GM04503 (cell line): ENCODE results near the gene PHOSPHO2.

Experiments used
- DNase-seq: peaks from one replicate; pipeline ENCODE4 v3.0.0-alpha.2; 2012; ENCODE audit warnings: low read depth

PHOSPHO2 gene

DNA sequence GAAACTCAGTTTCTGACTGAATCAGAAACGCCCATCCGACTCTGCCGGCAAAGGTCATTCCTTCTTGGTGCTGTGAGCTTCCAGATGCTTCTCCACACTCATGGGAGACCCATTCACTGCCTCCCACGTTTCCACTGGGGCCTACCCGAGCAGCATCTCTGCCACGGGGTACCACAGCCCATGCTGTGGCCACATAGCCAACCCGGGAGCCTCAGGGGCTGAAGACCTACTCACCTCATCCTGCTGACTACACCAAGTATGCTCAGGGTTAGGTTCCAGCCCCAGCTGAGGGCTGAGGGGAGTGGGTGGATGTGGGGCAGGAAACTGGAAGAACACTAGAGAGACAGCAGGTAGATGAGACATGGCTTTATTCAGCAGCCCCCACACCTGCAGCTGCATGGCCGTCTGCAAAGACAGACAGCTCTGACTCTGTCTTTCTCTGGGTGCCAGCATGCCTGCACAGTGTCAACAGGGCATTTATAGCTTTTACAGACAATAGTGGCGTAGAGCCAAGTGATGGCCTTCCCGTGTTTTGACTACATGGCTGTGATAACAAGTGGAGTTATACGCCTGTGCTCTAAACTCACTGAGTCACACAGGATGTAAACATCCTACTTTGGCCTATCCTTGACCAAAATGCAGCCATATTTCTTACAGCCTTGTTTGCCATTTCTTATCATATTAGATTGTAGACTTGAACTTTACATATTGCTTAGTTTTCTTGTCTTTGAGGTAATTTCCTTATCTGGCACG, 22.8 kb downstream of the PHOSPHO2 start:
- no peak for DNase-seq

DNA sequence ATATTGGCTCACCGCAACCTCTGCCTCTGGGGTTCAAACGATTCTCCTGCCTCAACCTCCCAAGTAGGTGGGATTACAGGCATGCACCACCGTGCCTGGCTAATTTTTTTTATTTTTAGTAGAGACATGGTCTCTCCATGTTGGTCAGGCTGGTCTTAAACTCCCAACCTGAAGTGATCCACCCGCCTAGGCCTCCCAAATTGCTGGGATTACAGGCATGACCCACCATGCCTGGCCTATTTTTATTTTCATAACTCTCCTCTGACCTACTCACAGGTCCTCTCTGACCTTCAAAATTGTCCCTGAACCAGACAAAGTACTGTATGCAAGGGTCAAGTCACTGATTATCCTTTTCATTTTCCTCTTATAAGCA, 23.4 kb downstream of the PHOSPHO2 start:
- no peak for DNase-seq

DNA sequence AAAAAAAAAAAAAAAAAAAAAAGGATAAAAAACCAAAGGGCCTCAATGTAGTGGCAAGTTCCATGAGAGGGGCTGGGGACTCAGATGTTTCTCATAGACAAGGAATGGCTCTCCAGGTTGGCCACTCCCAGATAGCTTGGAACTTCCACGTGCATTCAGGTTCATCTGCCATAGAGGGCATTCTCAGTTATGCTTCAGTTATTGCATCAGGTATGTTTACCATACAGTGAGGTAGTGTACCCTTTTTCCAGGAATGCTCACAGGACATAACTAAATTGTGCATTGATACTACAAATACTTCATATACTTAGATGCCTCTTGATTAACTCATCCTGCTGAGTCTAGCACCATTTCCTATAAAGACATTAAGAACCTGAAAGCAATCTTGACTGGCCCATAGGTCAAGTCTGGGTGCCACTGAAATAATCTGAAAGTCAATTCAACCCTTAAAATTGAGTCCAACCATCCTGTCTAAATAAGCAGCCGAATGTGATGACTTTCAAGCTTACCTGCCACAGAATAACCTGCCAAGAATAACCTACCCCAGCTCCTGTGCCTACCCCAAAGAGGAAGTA, 24.7 kb downstream of the PHOSPHO2 start:
- DNase-seq = no peak

DNA sequence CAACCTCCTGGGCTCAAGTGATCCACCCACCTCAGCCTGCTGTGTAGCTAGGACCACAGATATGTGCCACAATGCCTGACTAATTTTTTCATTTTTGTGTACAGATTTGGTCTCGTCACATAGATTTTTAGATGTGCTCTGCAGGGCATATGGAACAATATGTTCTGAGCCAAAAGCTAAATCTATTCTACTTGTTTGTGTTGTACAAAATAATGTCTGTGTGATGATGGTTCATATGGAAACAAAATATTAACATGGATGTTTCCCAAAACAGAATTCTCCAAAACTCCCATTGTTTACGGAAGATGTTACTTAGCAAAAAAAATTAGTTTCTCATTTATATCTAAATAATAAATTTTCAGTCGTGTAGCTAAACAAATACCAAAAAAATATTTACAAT, 26.7 kb downstream of the PHOSPHO2 start:
- DNase-seq = no peak

DNA sequence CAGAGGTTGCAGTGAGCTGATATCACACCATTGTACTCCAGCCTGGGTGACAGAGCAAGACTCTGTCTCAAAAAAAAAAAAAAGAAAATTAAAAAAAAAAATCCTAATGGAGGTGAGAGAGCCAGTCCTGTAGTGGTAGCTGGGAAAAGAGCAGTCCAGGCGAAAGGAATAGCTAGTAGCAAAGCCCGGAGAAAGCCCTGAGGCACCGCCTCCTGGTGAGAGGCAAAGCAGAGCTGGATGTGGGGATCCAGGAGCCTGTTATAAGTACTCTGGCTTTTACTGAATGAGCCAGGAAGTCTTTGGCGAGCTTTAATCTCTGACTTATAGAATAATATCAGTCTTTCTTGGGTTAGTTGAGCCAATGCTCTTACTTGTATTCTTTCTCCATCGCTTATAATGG, 32.8 kb downstream of the PHOSPHO2 start:
- no peak for DNase-seq

DNA sequence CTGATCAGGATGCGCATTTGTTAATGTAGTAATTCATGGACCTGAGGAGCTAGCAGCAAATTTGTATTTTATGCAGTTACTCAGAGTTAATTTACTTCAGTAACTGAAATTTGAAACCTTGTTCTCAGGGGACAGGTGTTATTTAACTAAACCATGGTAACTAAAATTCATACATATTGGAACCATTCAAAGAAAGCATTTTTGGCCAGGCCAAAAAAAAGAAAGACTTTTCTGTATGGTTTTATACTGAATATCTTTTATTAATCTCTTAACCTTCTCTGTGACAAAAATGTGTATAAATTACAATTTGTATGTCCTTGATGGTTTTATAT, 35.0 kb downstream of the PHOSPHO2 start:
- DNase-seq = no peak

DNA sequence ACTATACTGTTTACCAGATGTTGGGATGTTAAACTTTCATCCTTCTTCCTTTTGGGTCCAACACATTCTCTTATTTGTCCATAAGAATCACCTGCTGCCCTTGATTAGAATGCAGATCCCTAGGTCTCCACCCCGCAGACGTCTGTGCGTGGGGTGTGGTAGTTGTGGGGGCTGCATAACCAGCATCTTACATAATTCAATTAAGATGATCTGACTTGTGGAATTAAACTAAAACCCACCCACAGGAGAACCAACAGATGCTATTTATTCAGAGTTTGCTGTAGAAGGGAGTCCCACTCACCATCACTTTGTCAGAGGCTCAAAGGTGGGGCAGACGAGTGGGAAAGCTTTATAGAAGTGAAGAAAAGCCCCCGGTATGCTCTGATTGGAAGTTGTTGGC, 37.8 kb downstream of the PHOSPHO2 start:
- DNase-seq = no peak

DNA sequence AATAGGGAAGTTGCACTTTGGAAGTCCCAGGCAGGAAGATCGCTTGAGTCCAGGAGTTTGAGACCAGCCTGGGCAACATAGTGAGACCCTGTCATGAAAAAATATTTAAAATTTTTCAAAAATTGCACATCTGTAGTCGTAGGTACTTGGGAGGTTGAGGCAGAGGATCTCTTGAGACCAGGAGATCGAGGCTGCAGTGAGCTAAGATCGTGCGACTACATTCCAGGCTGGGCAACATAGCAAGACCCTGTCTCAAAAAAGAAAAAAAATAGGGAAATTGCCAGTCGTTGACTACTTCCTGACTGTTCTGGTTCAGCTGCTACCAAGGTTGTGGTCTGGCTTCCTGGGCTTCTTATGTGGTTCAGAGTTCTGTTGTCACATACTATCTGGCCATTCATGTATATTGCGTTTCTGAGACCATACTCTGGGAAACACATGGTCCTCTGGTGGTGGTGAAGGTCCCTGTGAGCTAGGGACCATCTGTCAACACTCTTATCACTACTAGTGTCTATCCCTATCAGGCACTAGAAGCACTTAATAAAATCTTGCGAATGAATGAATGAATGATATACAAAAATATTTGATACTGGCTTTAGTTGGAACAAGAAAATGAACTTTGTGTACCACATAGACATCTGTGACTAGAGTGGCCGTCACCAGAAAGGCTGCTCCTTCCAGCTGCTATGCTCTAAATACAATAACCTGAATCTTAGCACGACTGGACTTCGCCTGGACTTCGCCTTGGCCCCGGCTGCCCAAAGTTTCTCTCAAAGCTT, 38.5 kb downstream of the PHOSPHO2 start:
- no peak for DNase-seq

DNA sequence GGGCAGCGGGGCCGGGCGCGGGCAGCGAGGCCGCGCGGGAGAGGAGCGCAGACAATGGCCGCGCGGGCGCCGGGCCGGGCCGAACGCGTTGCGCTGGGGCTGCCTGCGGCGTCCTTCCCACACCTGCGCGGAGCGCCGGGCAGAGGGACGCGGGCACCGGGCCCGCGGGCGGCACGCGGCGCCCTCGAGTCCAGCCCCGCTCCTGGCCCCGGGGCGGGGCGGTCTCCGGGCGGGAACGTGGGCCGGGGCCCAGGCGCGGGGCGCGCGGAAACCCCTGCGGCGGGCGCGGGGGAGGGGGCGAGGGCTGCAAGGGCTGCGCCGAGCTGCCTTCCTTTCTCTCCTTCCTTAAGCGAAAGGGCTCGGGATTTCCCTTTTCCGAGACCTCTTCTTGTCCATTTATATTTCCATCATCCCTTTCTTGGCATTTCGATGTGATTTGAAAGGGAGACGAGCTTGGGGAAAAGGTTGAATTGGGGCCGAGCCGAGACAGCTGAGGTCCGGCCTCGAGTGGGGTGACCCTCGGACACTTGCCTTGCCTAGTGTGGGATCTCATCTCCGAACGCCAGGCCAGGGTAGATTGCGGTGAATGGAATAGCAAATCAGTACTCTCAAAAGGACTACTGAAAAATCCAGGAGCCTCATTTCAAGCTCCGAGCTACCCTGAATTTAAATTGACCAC, 40.0 kb downstream of the PHOSPHO2 start:
- DNase-seq = no peak

DNA sequence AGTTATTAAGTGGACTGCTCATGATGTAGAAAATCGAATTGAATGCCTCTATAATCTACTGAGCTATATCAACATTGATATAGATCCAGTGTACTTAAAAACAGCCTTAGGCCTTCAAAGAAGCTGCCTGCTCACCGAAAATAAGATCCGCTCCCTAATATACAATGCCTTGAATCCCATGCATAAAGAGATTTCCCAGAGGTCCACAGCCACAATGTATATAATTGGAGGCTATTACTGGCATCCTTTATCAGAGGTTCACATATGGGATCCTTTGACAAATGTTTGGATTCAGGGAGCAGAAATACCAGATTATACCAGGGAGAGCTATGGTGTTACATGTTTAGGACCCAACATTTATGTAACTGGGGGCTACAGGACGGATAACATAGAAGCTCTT, 41.4 kb downstream of the PHOSPHO2 start:
- DNase-seq = no peak

DNA sequence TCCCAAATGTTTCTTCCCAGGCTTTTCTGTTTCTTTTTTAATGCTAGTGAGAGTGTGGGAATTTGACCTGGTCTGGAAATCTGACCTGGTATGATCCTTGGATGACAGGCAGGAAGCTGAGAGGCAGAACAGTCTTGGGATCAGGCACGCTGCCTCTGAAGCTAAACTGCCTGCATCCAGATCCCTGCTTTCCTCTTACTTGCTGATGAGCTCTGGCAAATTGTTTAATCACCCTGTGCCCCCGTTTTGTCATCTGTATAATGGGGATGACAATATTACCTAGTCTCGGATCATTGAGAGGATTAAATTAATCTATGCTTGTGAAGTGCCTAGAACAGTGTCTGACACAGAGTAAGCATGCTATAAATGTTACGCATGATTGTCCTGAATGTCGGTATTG, 42.6 kb downstream of the PHOSPHO2 start:
- no peak for DNase-seq

DNA sequence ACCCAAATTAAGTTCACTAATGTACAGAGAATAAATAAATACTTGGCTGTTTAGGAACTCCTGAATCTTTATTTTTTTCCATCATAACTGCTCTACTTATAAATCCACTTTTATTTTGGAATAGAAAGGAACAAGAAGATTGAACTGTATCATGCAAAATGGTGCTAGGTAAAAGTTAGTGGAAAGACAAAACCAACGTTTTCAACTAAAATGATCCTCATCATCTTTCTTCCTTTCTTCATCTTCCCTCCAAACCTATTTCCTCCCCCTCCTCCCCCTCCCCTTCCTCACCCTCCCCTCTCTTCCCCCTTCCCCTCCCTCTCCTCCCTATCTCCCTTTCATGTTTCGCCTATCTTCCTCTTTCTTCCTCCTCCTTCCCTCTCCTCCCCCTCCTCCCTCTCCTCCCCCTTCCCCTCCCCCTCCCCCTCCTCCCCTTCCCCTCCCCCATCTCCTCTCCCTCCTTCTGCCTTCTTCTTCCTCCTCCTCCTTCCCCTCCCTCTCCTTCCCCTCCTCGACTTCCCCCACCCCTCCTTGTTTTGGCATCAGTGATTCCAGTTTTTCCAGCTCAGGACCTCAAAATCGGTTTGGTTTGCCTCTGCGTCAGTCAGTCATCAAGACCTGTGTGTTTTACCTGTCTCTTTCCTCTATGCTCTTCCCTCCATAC, 44.4 kb downstream of the PHOSPHO2 start:
- no peak for DNase-seq

DNA sequence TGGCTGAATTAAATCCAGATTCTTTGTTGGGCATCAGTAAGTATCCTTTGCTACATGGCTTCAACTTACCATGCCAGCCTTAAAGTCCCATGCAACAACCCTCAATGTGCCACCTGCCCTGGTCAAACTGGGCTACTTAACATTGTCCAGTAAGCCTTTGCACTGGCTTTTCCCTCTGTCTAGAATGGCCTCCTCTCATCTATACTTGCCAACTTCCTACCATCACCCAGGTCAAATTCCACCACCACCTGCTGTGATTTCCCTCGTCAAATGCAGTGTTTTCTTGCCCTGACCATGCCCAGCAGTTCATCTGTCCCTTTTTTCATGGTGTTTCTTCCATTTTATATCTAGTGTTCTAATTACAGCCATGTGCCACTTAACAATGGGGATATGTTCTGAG, 45.1 kb downstream of the PHOSPHO2 start:
- no peak for DNase-seq

DNA sequence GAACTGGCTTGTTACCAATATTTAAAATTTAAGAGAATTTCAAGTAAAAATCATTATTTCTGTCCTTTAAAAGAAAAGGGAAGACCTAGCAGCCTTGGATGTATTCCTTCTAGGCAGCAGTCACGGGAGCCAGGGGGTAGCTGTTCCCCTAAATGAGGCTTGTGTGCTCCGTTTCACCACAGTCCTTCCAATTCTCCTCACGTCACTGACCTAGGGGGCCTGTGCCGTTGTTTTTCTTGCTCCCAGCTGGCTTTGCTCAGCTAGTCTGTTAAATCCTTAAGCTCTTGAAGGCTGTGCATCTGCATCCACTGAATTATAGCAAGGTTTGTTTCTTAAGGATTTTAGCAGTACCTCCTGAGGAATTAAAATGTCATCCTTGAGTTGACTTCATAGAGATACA, 49.3 kb downstream of the PHOSPHO2 start:
- no peak for DNase-seq

DNA sequence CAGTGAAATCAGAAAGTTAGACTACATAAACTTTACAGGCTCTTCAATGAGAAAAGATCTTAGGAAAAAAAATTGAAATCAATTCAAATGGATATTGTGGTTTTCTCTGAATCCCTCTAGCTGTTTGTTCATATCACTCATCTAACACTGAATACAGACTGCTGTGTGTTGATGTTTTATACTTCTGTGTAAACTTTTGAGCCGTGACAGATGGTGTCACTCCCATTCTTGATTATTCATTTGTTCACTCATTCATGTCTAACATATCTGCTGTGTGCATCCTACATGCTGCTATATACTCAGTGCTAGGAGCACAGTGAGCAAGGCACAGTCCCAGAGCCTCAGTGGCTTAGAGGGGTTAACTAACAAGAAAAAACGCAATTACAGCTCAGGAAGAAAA, 52.0 kb downstream of the PHOSPHO2 start:
- DNase-seq = no peak

DNA sequence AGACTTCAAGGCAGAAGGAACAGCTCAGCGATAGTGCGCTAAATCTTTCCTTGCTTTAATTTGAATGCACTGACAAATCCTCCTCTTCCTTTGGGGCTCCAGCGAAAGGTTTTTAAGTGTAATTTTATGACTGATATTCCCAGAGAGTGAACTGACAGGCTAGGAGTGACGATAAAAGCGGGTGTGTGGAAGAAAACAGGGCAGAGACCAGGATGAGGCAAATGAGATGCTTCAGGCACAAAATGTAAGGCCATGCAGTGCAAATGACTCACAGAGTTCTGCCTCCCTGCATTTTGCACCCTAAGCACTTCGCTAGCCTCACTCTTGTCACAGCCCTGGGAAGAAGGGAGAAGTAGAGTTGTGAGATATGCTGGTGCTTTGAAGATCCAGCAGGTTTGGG, 54.0 kb downstream of the PHOSPHO2 start:
- DNase-seq = no peak
